22Rv1 (cell line): ENCODE measurements around the gene VEZF1.

Experiments used
- H3K27ac ChIP-seq: fragments of 450-650 bp; 2 replicates; pipeline ENCODE4 v1.5.1; 2017
- ZFX ChIP-seq: fragments of 450-650 bp; IDR thresholded peaks from 2 replicates; pipeline ENCODE4 v1.6.1; 2017; ENCODE audit warnings: antibody characterized with exemption, borderline replicate concordance
- TF ChIP-seq, protein P1 (sequence below): fragments of 450-650 bp; IDR thresholded peaks from 2 replicates; pipeline ENCODE4 v1.5.1; 2017; ENCODE audit warnings: mild to moderate bottlenecking

The VEZF1 gene

GRCh38 chr17:57997085-57997809 is 9.2 kb upstream of the VEZF1 start:
- no peak for TF ChIP-seq ZFX
- TF ChIP-seq, protein P1, sequence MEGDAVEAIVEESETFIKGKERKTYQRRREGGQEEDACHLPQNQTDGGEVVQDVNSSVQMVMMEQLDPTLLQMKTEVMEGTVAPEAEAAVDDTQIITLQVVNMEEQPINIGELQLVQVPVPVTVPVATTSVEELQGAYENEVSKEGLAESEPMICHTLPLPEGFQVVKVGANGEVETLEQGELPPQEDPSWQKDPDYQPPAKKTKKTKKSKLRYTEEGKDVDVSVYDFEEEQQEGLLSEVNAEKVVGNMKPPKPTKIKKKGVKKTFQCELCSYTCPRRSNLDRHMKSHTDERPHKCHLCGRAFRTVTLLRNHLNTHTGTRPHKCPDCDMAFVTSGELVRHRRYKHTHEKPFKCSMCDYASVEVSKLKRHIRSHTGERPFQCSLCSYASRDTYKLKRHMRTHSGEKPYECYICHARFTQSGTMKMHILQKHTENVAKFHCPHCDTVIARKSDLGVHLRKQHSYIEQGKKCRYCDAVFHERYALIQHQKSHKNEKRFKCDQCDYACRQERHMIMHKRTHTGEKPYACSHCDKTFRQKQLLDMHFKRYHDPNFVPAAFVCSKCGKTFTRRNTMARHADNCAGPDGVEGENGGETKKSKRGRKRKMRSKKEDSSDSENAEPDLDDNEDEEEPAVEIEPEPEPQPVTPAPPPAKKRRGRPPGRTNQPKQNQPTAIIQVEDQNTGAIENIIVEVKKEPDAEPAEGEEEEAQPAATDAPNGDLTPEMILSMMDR, result no peak
- H3K27ac ChIP-seq, result 0 out of 2 replicates have a peak overlapping the region, but pooled peaks have one; percentile 6

DNA sequence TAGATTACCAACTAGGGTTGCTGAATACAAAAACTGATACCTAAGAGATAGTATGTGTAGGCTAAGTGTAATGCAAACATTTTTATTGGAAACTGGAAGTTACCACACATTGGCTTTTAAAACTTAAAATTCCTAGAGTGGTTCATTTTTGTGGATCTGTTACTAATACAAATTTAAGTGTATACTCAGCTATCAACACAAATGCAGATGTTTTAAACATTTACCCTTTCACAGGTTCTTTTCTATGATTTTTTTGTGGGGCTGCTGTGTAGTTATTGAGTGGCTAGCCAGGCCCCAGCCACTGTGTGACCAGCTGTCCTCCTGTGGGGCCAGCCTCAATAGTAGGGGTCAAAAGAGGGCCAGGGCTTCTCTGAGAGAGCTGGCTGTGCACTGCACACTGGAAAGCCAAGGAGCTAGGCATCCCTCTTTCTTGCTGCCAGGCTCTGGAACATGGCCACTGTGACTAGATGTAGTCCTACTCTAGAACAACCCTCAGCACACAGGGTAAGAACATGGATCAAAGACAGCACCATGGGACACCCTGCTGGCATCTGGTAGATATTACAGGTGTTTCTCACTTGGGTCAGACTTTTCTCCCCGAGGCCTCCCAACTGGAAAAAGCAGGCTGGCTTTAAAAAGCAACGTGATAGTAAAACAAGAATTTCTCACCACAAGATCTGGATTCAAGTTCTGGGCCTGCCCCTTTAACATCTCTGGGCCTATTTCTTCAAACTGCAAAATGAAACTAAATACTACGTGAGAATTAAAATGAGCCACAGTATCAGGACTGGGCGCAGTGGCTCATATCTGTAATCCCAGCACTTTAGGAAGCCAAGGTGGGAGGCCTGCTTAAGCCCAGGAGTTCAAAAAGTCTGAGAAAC is 7.3 kb upstream of the VEZF1 start:
- TF ChIP-seq ZFX, result no peak
- TF ChIP-seq, protein P1, result peak; percentile 79
- no peak overlapping the region; the same call in 1 of the 2 replicates for H3K27ac ChIP-seq

DNA sequence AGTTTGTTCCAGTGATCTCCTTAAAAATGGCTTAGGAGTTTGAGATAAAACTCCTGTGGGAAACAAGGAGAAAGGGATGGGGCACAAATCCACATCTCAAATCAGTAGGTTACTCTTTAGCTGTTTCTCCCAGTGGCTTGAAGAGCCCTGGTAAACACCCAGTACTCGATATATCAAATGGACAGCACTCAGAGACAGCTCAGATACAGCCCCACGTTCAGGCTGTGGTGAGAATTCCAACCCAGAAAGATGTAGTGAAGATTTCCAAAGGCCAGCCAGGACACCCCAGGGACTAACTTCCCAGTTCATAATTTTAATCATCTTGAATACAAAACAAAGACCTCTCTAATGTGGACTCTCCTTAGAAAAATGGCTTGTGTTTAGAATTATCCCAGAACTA is 6.4 kb upstream of the VEZF1 start:
- H3K27ac ChIP-seq, result no peak overlapping the region
- TF ChIP-seq, protein P1, result no peak
- TF ChIP-seq ZFX, result no peak

GRCh38 chr17:57993471-57994365 is 5.7 kb upstream of the VEZF1 start:
- TF ChIP-seq, protein P1, result no peak
- TF ChIP-seq ZFX, result no peak
- H3K27ac ChIP-seq, result no peak overlapping the region

GRCh38 chr17:57991537-57991936 is 3.5 kb upstream of the VEZF1 start:
- no peak overlapping the region for H3K27ac ChIP-seq

GRCh38 chr17:57990037-57990436 is 2.0 kb upstream of the VEZF1 start:
- no peak for TF ChIP-seq ZFX
- TF ChIP-seq, protein P1, result no peak
- no peak overlapping the region for H3K27ac ChIP-seq

More at GRCh38 chr17:57991537-57991936, 3.5 kb upstream of the VEZF1 start:
- TF ChIP-seq ZFX, result no peak
- TF ChIP-seq, protein P1, result no peak
